Measurements from ENCODE around the gene TRIM62.
A peak's percentile ranks its signal among the peaks of the same experiment; 100 is the strongest.
"Not testable (repeated sequence)": the region's sequence is repeated elsewhere in the genome, so short reads cannot be mapped to it uniquely, and the experiment has no call there.

Gene TRIM62

GRCh38 chr1:33117440-33118085, 64.3 kb downstream of the TRIM62 start:
- H3K9me3 ChIP-seq (ENCODE audit: insufficient read depth, low read depth, low read length): no peaks in the 10 kb centered on the region
- no peaks in the 10 kb centered on the region for H3K79me2 ChIP-seq (ENCODE audit: insufficient read depth, low read length)
- H4K20me1 ChIP-seq (ENCODE audit: insufficient read depth, low read length, poor library complexity, severe bottlenecking): no peaks in the 10 kb centered on the region
- no peak overlapping the region for H3K9ac ChIP-seq (ENCODE audit: low read depth, low read length, poor library complexity, severe bottlenecking)
- H3K9me2 ChIP-seq (replicated peaks; ENCODE audit: low read depth, low read length): no peaks in the 10 kb centered on the region
- no peaks in the 10 kb centered on the region for H3F3A ChIP-seq (ENCODE audit: low read depth)
- TF ChIP-seq, protein P1, sequence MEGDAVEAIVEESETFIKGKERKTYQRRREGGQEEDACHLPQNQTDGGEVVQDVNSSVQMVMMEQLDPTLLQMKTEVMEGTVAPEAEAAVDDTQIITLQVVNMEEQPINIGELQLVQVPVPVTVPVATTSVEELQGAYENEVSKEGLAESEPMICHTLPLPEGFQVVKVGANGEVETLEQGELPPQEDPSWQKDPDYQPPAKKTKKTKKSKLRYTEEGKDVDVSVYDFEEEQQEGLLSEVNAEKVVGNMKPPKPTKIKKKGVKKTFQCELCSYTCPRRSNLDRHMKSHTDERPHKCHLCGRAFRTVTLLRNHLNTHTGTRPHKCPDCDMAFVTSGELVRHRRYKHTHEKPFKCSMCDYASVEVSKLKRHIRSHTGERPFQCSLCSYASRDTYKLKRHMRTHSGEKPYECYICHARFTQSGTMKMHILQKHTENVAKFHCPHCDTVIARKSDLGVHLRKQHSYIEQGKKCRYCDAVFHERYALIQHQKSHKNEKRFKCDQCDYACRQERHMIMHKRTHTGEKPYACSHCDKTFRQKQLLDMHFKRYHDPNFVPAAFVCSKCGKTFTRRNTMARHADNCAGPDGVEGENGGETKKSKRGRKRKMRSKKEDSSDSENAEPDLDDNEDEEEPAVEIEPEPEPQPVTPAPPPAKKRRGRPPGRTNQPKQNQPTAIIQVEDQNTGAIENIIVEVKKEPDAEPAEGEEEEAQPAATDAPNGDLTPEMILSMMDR (conservative IDR thresholded peaks at IDR 0.05; ENCODE audit: low read length): no peak
- TF ChIP-seq EZH2phosphoT487 (IDR thresholded peaks at IDR 0.05; ENCODE audit: borderline replicate concordance): no peak
- H3K4me3 ChIP-seq (ENCODE audit: low read length, poor library complexity, severe bottlenecking): no peak overlapping the region
- H2AFZ ChIP-seq (ENCODE audit: low read length): no peak overlapping the region
- no peaks in the 10 kb centered on the region for H3K4me1 ChIP-seq (ENCODE audit: insufficient read depth, low read length, poor library complexity, severe bottlenecking)
- no peak overlapping the region for H3K4me2 ChIP-seq (ENCODE audit: low read depth, low read length, poor library complexity, severe bottlenecking)
- H3K36me3 ChIP-seq (ENCODE audit: insufficient read depth, low read length): no peaks in the 10 kb centered on the region
- no peaks in the 10 kb centered on the region for H3K27me3 ChIP-seq (ENCODE audit: insufficient read depth, low read length, poor library complexity, severe bottlenecking)

DNA sequence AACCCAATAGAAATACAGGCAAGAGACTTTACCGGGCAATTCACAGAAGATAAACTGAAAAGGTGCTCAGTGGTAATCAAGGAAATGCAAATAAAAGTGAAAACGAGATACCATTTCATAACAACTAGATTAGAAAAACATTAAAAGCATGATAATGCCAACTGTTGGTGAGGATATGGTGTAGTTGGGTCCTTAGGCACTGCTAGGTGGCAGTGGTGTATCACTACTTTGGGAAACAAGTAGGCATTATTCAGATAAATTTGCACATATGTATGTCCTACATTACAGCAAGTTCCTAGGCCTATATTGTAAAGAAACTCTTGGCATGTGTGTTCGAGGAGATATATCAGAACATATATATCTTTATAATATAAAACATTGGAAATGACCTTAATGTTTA, 69.9 kb downstream of the TRIM62 start:
- Histone ChIP-seq H3K4me1 (ENCODE audit: insufficient read depth, low read length, poor library complexity, severe bottlenecking) (no peaks in the 10 kb centered on the region), H3K9ac (ENCODE audit: low read depth, low read length, poor library complexity, severe bottlenecking) (no peak overlapping the region), H2AFZ (ENCODE audit: low read length) (no peak overlapping the region), H3K4me2 (ENCODE audit: low read depth, low read length, poor library complexity, severe bottlenecking) (no peak overlapping the region), H3K79me2 (ENCODE audit: insufficient read depth, low read length) (no peaks in the 10 kb centered on the region), H3K9me3 (ENCODE audit: insufficient read depth, low read depth, low read length) (no peaks in the 10 kb centered on the region), H3F3A (ENCODE audit: low read depth) (no peaks in the 10 kb centered on the region), H3K4me3 (ENCODE audit: low read length, poor library complexity, severe bottlenecking) (no peak overlapping the region), H3K9me2 (replicated peaks; ENCODE audit: low read depth, low read length) (no peaks in the 10 kb centered on the region), H4K20me1 (ENCODE audit: insufficient read depth, low read length, poor library complexity, severe bottlenecking) (no peaks in the 10 kb centered on the region), H3K27me3 (ENCODE audit: insufficient read depth, low read length, poor library complexity, severe bottlenecking) (no peaks in the 10 kb centered on the region), H3K36me3 (ENCODE audit: insufficient read depth, low read length) (no peaks in the 10 kb centered on the region)
- TF ChIP-seq, protein P1 (conservative IDR thresholded peaks at IDR 0.05; ENCODE audit: low read length): peak; percentile 73
- TF ChIP-seq EZH2phosphoT487 (IDR thresholded peaks at IDR 0.05; ENCODE audit: borderline replicate concordance): no peak

GRCh38 chr1:33110477-33110876, 71.4 kb downstream of the TRIM62 start:
- Histone ChIP-seq H3K9me2 (replicated peaks; ENCODE audit: low read depth, low read length) (no peaks in the 10 kb centered on the region), H3F3A (ENCODE audit: low read depth) (no peaks in the 10 kb centered on the region), H3K36me3 (ENCODE audit: insufficient read depth, low read length) (no peaks in the 10 kb centered on the region), H3K27me3 (ENCODE audit: insufficient read depth, low read length, poor library complexity, severe bottlenecking) (no peaks in the 10 kb centered on the region), H3K4me3 (ENCODE audit: low read length, poor library complexity, severe bottlenecking) (no peak overlapping the region), H3K79me2 (ENCODE audit: insufficient read depth, low read length) (no peaks in the 10 kb centered on the region), H4K20me1 (ENCODE audit: insufficient read depth, low read length, poor library complexity, severe bottlenecking) (no peaks in the 10 kb centered on the region), H3K9ac (ENCODE audit: low read depth, low read length, poor library complexity, severe bottlenecking) (no peak overlapping the region), H3K4me1 (ENCODE audit: insufficient read depth, low read length, poor library complexity, severe bottlenecking) (no peaks in the 10 kb centered on the region), H3K4me2 (ENCODE audit: low read depth, low read length, poor library complexity, severe bottlenecking) (no peak overlapping the region), H3K9me3 (ENCODE audit: insufficient read depth, low read depth, low read length) (no peaks in the 10 kb centered on the region), H2AFZ (ENCODE audit: low read length) (no peak overlapping the region)
- no peak for TF ChIP-seq EZH2phosphoT487 (IDR thresholded peaks at IDR 0.05; ENCODE audit: borderline replicate concordance)
- TF ChIP-seq, protein P1 (conservative IDR thresholded peaks at IDR 0.05; ENCODE audit: low read length): no peak

DNA sequence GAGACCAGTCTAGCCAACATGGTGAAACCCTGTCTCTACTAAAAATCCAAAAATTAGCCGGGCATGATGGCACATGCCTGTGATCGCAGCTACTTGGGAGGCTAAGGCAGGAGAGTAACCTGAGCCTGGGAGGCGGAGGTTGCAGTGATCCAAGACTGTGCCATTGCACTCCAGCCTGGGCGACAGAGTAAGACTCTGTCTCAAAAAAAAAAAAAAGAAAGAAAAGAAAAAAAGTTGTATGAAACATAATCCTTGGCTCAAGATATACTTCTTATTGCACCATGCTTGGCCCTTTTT, 81.8 kb downstream of the TRIM62 start:
- Histone ChIP-seq H3F3A (ENCODE audit: low read depth) (peaks cover 19% of the 10 kb centered on the region), H3K4me1 (ENCODE audit: insufficient read depth, low read length, poor library complexity, severe bottlenecking) (peaks cover 44% of the 10 kb centered on the region), H3K4me2 (ENCODE audit: low read depth, low read length, poor library complexity, severe bottlenecking) (peak overlapping the region; percentile 59), H3K4me3 (ENCODE audit: low read length, poor library complexity, severe bottlenecking) (peak overlapping the region; percentile 63), H3K9ac (ENCODE audit: low read depth, low read length, poor library complexity, severe bottlenecking) (peak overlapping the region; percentile 71), H2AFZ (ENCODE audit: low read length) (peak overlapping the region; percentile 54; the same call in 1 of the 2 replicates)
- H3K79me2 ChIP-seq (ENCODE audit: insufficient read depth, low read length); H3K9me3 ChIP-seq (ENCODE audit: insufficient read depth, low read depth, low read length); H3K9me2 ChIP-seq (replicated peaks; ENCODE audit: low read depth, low read length); H4K20me1 ChIP-seq (ENCODE audit: insufficient read depth, low read length, poor library complexity, severe bottlenecking); H3K36me3 ChIP-seq (ENCODE audit: insufficient read depth, low read length); H3K27me3 ChIP-seq (ENCODE audit: insufficient read depth, low read length, poor library complexity, severe bottlenecking): not testable (repeated sequence)

All from Loucy (cell line).